ENCODE data around the gene OXA1L.
"Not testable (repeated sequence)": the region's sequence is repeated elsewhere in the genome, so short reads cannot be mapped to it uniquely, and the experiment has no call there.

OXA1L gene

GRCh38 chr14:22753586-22753985 lies 12.9 kb upstream of the OXA1L start:
- Histone ChIP-seq H3K4me2 (ENCODE audit: low read length) (peak overlapping the region; percentile 17; the same call in 1 of the 2 replicates), H4K20me1 (ENCODE audit: insufficient read depth, low read length) (no peaks in the 10 kb centered on the region), H3K9ac (ENCODE audit: low read length) (no peak overlapping the region), H3K9me2 (ENCODE audit: low read depth, low read length) (no peaks in the 10 kb centered on the region), H3K4me1 (ENCODE audit: insufficient read depth, low read length, severe bottlenecking) (peaks cover 27% of the 10 kb centered on the region), H3K27me3 (ENCODE audit: insufficient read depth, low read length) (no peaks in the 10 kb centered on the region), H3F3A (ENCODE audit: insufficient read depth, low read length) (no peaks in the 10 kb centered on the region), H2AFZ (ENCODE audit: low read length) (no peak overlapping the region), H3K36me3 (ENCODE audit: insufficient read depth, low read length) (no peaks in the 10 kb centered on the region), H3K27ac (ENCODE audit: low read depth, low read length, poor library complexity, severe bottlenecking) (no peak overlapping the region), H3K4me3 (ENCODE audit: low read depth, low read length, poor library complexity, severe bottlenecking) (no peak overlapping the region), H3K9me3 (ENCODE audit: low read length) (no peaks in the 10 kb centered on the region), H3K79me2 (ENCODE audit: insufficient read depth, low read length) (no peaks in the 10 kb centered on the region)
- no peak for TF ChIP-seq EZH2 (IDR thresholded peaks at IDR 0.05; ENCODE audit: borderline replicate concordance, low read length)
- TF ChIP-seq CTCF (IDR thresholded peaks at IDR 0.05; ENCODE audit: low read length) = no peak

- not testable (repeated sequence) for H3K27ac ChIP-seq (ENCODE audit: low read depth, low read length, poor library complexity, severe bottlenecking); H3K27me3 ChIP-seq (ENCODE audit: insufficient read depth, low read length); H3F3A ChIP-seq (ENCODE audit: insufficient read depth, low read length)
Observed at GRCh38 chr14:22757972-22758650, 8.4 kb upstream of the OXA1L start.

GRCh38 chr14:22761734-22762133 lies 4.8 kb upstream of the OXA1L start:
- Histone ChIP-seq H3K4me3 (ENCODE audit: low read depth, low read length, poor library complexity, severe bottlenecking) (no peak overlapping the region), H3K9me2 (ENCODE audit: low read depth, low read length) (no peaks in the 10 kb centered on the region), H3K27me3 (ENCODE audit: insufficient read depth, low read length) (no peaks in the 10 kb centered on the region), H3K36me3 (ENCODE audit: insufficient read depth, low read length) (no peaks in the 10 kb centered on the region), H3K79me2 (ENCODE audit: insufficient read depth, low read length) (peaks cover under 1% of the 10 kb centered on the region), H4K20me1 (ENCODE audit: insufficient read depth, low read length) (no peaks in the 10 kb centered on the region), H3K4me2 (ENCODE audit: low read length) (no peak overlapping the region), H3K9me3 (ENCODE audit: low read length) (no peaks in the 10 kb centered on the region), H3F3A (ENCODE audit: insufficient read depth, low read length) (no peaks in the 10 kb centered on the region), H3K9ac (ENCODE audit: low read length) (no peak overlapping the region), H3K27ac (ENCODE audit: low read depth, low read length, poor library complexity, severe bottlenecking) (no peak overlapping the region), H3K4me1 (ENCODE audit: insufficient read depth, low read length, severe bottlenecking) (peaks cover 22% of the 10 kb centered on the region), H2AFZ (ENCODE audit: low read length) (no peak overlapping the region)
- TF ChIP-seq CTCF (IDR thresholded peaks at IDR 0.05; ENCODE audit: low read length) (no peak), EZH2 (IDR thresholded peaks at IDR 0.05; ENCODE audit: borderline replicate concordance, low read length) (no peak)

More at GRCh38 chr14:22757972-22758650, 8.4 kb upstream of the OXA1L start:
- H3K9me2 ChIP-seq (ENCODE audit: low read depth, low read length); H3K9ac ChIP-seq (ENCODE audit: low read length); H3K79me2 ChIP-seq (ENCODE audit: insufficient read depth, low read length); H3K4me2 ChIP-seq (ENCODE audit: low read length); H4K20me1 ChIP-seq (ENCODE audit: insufficient read depth, low read length); H3K4me1 ChIP-seq (ENCODE audit: insufficient read depth, low read length, severe bottlenecking); H2AFZ ChIP-seq (ENCODE audit: low read length); H3K4me3 ChIP-seq (ENCODE audit: low read depth, low read length, poor library complexity, severe bottlenecking); H3K9me3 ChIP-seq (ENCODE audit: low read length); H3K36me3 ChIP-seq (ENCODE audit: insufficient read depth, low read length): not testable (repeated sequence)

- H3K27me3 ChIP-seq (ENCODE audit: insufficient read depth, low read length) = no peaks in the 10 kb centered on the region
- no peak overlapping the region for H3K9ac ChIP-seq (ENCODE audit: low read length)
- no peaks in the 10 kb centered on the region for H4K20me1 ChIP-seq (ENCODE audit: insufficient read depth, low read length)
- no peak overlapping the region for H2AFZ ChIP-seq (ENCODE audit: low read length)
- no peaks in the 10 kb centered on the region for H3F3A ChIP-seq (ENCODE audit: insufficient read depth, low read length)
- peaks cover 15% of the 10 kb centered on the region for H3K79me2 ChIP-seq (ENCODE audit: insufficient read depth, low read length)
- H3K27ac ChIP-seq (ENCODE audit: low read depth, low read length, poor library complexity, severe bottlenecking) = peak overlapping the region; percentile 40
- H3K4me1 ChIP-seq (ENCODE audit: insufficient read depth, low read length, severe bottlenecking) = peaks cover 36% of the 10 kb centered on the region
- no peak overlapping the region for H3K4me3 ChIP-seq (ENCODE audit: low read depth, low read length, poor library complexity, severe bottlenecking)
- peaks cover 16% of the 10 kb centered on the region for H3K36me3 ChIP-seq (ENCODE audit: insufficient read depth, low read length)
- TF ChIP-seq CTCF (IDR thresholded peaks at IDR 0.05; ENCODE audit: low read length) (no peak), EZH2 (IDR thresholded peaks at IDR 0.05; ENCODE audit: borderline replicate concordance, low read length) (no peak)
- no peaks in the 10 kb centered on the region for H3K9me3 ChIP-seq (ENCODE audit: low read length)
- no peaks in the 10 kb centered on the region for H3K9me2 ChIP-seq (ENCODE audit: low read depth, low read length)
- peak overlapping the region; percentile 29; the same call in 1 of the 2 replicates for H3K4me2 ChIP-seq (ENCODE audit: low read length)
Observed at GRCh38 chr14:22764382-22764781, 2.1 kb upstream of the OXA1L start.

All from OCI-LY1 (cell line).